ENCODE data around the gene BRICD5.
A peak's percentile ranks its signal among the peaks of the same experiment; 100 is the strongest.

The BRICD5 gene

DNA sequence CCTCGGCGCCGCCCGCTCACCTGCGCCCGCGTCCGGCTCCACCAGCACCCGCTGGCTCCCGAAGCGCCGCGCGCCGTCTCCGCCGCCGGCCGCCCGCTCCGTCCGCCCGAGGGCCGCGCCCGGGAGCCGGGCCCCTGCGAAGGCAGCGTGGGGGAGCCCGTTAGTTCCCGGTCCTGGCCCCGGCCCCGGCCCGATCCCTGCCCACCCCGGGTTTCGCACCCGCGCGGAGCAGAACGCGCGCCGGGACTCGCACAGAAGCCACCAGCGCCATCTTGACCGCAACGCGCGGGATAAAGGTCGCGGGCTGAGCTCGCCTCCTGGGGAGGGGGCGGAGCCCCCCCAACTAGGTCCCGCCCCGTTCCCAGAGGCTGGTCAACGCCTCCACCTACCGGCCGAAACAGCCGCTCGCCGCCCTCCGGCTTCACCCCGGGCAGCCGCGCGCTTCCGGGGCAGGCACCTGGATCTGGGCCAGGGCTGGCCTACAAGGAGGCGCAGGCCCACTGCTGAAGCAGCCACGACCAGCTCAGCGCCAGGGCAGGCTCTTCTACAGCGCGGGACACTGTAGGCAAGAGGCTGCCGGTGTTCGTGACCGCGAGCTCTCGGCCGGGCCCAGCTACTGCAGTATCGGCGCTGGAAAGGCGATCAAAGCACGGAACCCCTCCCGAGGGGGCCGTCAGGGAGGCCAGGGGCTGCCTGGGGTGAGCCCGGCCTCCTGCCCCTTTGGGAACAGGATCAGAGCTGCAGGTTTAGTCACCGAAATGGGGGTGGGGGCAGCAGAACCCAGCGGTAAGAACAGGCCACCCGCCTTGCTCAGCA, 40.8 kb upstream of the BRICD5 start, which contains the start of gene ECI1:
TSS of gene ECI1 (minus strand) at position 292 of the 816 bp plus-strand sequence. CDS start at position 271, 21 bp downstream.
- peak within 1 kb of the TSS; percentile 66 for H3K4me3 ChIP-seq (ENCODE audit: control insufficient read depth, low read depth, low read length)
- TF ChIP-seq, protein P1, sequence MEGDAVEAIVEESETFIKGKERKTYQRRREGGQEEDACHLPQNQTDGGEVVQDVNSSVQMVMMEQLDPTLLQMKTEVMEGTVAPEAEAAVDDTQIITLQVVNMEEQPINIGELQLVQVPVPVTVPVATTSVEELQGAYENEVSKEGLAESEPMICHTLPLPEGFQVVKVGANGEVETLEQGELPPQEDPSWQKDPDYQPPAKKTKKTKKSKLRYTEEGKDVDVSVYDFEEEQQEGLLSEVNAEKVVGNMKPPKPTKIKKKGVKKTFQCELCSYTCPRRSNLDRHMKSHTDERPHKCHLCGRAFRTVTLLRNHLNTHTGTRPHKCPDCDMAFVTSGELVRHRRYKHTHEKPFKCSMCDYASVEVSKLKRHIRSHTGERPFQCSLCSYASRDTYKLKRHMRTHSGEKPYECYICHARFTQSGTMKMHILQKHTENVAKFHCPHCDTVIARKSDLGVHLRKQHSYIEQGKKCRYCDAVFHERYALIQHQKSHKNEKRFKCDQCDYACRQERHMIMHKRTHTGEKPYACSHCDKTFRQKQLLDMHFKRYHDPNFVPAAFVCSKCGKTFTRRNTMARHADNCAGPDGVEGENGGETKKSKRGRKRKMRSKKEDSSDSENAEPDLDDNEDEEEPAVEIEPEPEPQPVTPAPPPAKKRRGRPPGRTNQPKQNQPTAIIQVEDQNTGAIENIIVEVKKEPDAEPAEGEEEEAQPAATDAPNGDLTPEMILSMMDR (conservative IDR thresholded peaks at IDR 0.05; ENCODE audit: control insufficient read depth, insufficient read depth, low read depth, low read length) = peak; percentile 47
- DNase-seq (ENCODE audit: low read depth) = peak; percentile 93

DNA sequence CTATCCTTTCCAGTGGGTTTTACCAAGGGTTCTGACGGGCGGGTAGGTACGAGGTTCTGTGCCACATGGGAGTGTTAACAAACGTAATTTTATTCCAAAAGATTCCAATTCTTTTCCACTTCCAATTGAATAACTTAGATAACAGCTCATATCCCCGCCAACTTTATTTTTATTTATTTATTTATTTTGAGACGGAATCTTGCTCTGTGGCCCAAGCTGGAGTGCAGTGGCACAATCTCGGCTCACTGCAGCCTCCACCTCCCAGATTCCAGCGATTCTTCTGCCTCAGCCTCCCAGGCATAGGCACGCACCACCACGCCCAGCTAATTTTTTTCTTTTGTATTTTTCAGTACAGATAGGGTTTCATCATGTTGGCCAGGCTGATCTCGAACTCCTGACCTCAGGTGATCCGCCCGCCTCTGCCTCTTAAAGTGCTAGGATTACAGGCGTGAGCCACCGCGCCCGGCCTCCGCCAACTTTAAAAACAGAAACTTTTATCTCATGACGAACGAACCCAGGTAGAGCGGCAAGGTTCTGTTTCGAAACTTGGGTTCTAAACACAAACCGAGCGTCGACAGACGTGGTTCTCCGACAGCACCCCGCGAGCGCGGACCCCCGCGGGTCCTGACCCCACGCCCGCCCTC, 40.1 kb upstream of the BRICD5 start:
- TF ChIP-seq, protein P1 (conservative IDR thresholded peaks at IDR 0.05; ENCODE audit: control insufficient read depth, insufficient read depth, low read depth, low read length) = no peak
- peak overlapping the region; percentile 66 for H3K4me3 ChIP-seq (ENCODE audit: control insufficient read depth, low read depth, low read length)
- DNase-seq (ENCODE audit: low read depth) = no peak

DNA sequence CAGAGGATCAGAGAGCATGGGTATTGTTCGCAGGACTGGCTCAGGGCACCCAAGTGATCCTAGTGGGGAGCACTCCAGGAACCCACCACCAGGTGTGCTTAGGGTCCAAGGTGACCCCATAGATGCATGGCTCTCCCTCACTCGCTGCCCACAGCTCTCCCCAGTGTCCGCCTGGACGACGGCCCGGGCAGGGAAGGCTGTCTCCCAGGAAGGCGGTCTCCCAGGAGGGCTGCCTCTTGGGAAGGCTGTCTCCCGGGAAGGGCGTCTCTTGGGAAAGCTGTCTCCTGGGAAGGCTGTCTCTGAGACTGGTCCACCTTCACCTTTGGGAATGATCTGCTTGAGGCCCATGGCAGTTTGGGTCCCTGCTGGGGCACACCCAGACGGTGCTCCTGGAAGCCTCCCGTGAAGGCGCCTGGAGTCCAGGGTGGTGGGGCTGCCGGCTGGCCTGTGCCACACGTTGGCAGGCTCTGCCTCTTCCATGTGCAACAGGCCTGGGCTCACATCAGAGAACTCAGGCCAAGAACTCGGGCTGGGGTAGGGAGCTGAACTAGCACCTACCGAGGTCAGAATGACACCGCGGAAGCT, 35.7 kb upstream of the BRICD5 start:
- H3K4me3 ChIP-seq (ENCODE audit: control insufficient read depth, low read depth, low read length) = no peak overlapping the region
- DNase-seq (ENCODE audit: low read depth) = no peak
- TF ChIP-seq, protein P1 (conservative IDR thresholded peaks at IDR 0.05; ENCODE audit: control insufficient read depth, insufficient read depth, low read depth, low read length) = no peak

DNA sequence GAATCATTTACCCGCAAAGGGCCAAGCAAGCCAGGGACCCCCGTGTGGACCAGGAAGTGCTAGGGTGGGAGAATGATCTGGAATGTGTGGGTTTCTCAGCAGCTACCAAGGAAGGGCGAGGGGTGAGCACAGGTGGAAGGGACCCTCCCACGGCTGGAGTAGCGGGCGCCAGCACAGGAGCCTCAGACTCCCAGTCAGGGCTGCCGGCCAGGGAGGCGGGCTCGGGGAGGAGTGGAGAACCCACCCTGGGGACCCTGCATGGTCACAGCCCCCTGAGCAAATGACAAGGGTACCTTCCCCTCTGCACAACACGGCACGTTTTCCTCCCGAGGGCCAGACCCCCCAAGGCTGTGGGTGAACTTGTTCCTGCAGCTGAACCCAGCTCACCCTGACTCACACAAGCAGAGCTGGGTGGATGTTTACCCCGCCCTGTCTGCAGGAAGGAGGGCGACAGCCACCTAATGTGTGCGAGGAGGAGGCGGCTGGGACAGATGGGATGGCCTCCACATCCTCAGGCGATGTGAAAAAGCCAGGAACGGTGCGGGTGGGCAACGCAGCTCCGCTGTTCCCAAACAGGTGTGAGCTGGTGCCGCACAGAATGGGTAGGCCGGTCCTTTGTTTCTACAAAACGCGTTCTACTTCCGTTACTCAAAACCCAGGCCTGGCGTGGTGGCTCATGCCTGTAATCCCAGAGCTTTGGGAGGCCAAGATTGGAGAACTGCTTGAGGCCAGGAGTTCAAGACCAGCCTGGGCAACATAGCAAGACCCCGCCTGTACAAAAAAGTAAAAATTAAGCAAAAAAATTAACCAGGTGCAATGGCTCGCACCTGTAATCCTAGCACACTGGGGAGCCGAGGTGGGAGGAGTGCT, 34.5 kb upstream of the BRICD5 start:
- no peak for DNase-seq (ENCODE audit: low read depth)
- H3K4me3 ChIP-seq (ENCODE audit: control insufficient read depth, low read depth, low read length) = no peak overlapping the region
- TF ChIP-seq, protein P1 (conservative IDR thresholded peaks at IDR 0.05; ENCODE audit: control insufficient read depth, insufficient read depth, low read depth, low read length) = no peak

DNA sequence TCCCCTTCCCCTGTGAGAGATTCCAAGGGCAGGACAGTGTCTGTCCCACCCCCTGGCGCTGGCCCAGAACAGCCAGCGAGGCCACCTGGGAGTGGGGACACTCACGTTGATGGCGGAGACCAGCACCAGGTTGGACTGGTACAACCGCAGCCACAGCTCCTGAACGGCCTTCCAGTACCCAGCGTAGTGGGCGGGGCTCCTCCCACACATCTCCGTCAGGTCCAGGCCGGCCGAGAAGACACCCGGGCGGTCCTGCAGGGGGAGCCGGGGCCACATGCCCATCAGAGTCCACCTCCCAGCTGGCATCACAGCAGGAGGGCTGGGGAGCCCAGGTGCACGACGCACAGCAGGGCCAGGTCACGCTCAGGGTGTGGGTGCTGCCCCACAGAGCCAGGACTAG, 33.6 kb upstream of the BRICD5 start:
- no peak overlapping the region for H3K4me3 ChIP-seq (ENCODE audit: control insufficient read depth, low read depth, low read length)
- DNase-seq (ENCODE audit: low read depth) = no peak
- TF ChIP-seq, protein P1 (conservative IDR thresholded peaks at IDR 0.05; ENCODE audit: control insufficient read depth, insufficient read depth, low read depth, low read length) = no peak

DNA sequence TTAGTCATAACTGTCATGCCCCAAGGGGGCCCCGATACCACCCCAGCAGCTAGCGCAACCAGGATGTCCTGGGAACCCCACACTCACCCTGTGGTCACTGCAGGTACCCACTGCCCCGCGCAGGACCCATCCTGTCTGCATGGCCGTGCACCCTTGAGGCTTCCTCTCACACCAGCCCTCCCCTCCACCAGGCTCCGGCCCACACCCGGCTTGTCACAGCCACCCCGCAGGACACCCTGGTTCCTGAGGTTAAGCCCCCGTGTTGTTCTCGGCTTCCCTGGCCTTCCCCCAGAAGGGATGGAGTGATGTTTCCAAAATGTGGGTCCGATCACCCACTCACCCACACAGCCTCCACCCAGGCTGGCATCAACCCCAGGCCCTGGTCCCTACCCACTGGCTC, 33.1 kb upstream of the BRICD5 start:
- H3K4me3 ChIP-seq (ENCODE audit: control insufficient read depth, low read depth, low read length) = no peak overlapping the region
- no peak for DNase-seq (ENCODE audit: low read depth)
- TF ChIP-seq, protein P1 (conservative IDR thresholded peaks at IDR 0.05; ENCODE audit: control insufficient read depth, insufficient read depth, low read depth, low read length) = no peak

All from fibroblast of mammary gland (primary cell).